Neural cell (in vitro differentiated cells): Measurements from ENCODE around the gene TMPRSS2.

Experiments used
- POLR2AphosphoS5 ChIP-seq: IDR thresholded peaks from 2 replicates; pipeline ENCODE4 v1.6.1; 2012
- SMC3 ChIP-seq: fragments of 450-650 bp; conservative IDR thresholded peaks from 2 replicates; pipeline ENCODE4 v1.6.1; 2014; ENCODE audit warnings: antibody characterized with exemption, mild to moderate bottlenecking, moderate library complexity; ENCODE audit not compliant: poor library complexity

DNA sequence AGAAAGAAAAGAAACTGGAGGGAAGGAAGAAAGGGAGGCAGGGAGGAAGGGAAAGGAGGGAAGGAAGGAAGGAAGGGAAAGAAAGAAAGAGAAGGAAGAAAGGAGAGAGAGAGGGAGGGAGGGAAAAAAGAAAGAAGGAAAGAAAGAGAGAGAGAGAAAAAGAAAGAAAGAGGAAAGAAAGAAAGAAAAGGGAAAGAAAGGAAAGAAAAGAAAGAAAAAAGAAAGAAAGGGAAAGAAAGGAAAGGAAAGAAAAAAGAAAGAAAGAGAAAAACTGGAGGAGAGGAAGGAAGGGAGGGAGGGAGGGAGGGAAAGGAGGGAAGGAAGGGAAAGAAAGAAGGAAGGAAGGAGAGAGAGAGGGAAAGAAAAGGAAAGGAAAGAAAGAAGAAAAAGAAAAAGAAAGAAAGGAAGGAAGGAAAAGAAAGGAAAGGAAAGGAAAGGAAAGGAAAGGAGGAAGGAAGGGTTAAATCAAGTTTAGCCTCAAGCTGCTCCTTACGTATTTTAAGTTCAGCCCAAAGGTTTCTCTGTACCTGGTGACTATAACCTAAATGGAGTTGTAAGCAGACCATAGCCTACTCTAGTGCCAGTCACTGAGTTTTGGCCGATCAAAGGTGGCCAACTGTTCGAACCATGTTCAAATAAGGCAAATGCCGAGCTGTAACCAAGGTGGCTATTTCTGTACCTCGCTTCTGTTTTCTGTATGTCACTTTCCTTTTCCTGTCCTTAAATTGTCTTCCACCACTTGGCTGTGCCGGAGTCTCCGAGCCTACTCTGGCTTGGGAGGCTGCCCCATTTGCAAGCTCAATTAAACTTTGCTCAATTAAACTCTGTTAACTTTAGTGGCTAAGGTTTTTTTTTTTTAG lies 37.8 kb upstream of the TMPRSS2 start:
- TF ChIP-seq SMC3, result no peak
- no peak for TF ChIP-seq POLR2AphosphoS5
